SKM-1 (cell line): ENCODE measurements around the gene GRM7.

ENCODE experiments used
- DNase-seq: peaks from one replicate; lab custom pipeline; 2025; ENCODE audit not compliant: unreplicated experiment; lab: John Stamatoyannopoulos, UW

The GRM7 gene

DNA sequence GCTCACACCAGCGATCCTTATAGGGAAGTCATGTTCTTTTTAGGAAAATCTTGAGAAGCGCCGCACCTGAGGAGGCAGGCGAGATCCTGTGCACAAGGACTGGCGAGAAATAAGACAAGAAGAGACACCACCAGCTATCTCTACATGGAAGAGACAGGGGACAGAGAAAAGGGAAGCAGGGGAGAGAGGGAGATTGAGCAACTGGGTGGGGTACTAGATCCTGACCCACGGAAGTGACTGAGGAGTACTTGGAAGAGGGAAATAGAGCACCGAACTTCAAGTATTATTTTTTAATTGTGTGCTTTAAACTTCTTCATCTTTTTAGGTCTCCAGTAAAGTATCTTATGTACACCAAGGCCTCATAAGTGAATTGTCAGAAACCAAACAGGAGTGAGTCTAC lies 898.7 kb downstream of the GRM7 start:
- no peak for DNase-seq

DNA sequence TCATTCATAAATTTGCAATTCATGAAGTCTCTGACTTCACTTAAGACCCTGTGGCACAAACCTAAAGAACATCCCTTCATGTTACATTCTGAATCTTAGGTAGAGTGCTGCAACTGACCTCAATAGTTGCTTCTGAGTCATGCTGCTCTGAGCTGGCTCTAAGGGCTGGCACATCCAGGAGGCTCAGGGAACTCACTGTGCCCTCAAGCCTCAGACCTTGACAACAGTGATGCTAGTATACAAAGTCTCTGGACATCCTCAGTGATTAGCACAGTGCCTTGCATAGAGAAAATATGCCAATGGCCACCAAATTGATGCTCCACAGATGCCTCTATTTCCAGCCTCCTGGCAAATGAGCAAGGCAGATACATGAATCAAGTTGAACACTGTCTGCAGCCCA lies 899.8 kb downstream of the GRM7 start:
- no peak for DNase-seq

DNA sequence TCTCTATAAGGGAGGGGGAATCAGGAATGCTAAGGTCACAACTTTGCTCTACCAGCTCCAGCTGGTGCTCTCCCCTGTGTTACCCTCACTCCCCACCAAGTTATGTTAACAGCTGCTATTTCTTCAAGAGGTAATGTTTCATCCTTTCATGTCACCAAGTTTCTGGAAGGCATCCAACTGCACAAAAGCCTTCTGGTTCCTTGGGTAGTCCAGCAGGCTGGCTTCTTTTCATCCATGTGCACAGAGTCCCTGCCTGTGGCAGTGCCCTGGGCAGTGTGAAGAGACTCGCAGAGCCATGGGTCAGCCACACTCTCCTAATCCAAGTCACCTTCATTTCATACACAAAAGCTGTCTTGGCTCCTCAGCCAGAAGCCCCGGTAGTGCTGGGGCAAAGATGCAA lies 903.2 kb downstream of the GRM7 start:
- no peak for DNase-seq

DNA sequence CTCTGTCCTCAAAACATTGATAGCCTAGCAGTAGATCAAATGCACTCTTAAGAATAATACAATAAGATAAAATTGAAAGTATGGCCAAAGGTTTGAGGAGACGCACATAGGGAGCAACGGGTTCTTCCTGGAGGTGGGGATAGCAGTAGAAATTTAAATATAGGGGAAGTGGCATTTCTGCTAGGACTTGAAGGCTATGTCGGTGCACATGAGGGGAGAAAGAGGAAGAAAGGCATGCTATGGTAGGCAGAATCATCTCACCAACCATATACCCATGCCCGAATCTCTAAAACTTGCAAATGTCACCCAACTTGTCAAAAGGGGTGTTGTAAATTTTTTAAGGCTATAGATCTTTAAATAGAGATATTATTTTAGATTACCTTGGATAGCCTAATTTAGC lies 905.6 kb downstream of the GRM7 start:
- DNase-seq, result no peak

DNA sequence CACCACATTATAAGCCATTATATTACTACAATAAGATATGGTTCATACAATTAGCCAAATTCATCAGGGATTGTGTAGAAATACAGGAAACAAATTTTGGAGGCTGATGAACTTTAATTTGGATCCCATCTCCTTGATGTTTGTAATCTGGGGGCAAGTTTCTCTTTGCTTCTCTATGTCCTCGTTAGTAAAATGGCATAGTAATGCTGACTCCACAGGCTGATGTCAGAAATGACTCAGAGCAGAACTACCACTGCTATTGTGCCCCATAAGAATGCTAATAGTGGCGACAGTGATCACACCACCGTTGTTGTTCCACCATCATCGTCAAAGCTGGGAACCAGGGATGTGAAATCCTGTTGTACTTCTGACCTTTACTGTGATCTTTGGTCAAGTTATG lies 918.4 kb downstream of the GRM7 start:
- no peak for DNase-seq

DNA sequence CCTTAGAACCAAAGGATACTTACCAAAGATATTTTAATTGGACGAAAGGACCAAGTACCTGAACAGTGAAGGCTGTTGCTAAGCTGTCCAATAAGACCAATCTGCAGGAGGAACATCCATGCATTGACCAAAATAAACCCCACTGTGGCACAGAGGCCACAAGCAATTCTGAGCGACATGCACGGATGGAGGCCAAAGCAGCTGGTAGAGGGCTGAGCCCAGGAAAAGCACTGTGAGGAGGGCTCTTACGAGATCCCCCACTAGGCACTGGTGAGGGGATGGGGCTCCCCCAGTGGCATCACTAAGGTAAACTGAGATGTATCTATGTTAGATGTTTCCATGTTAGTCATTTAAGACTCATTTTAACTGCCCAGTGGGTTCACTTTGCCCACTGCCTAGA lies 920.5 kb downstream of the GRM7 start:
- DNase-seq, result no peak

DNA sequence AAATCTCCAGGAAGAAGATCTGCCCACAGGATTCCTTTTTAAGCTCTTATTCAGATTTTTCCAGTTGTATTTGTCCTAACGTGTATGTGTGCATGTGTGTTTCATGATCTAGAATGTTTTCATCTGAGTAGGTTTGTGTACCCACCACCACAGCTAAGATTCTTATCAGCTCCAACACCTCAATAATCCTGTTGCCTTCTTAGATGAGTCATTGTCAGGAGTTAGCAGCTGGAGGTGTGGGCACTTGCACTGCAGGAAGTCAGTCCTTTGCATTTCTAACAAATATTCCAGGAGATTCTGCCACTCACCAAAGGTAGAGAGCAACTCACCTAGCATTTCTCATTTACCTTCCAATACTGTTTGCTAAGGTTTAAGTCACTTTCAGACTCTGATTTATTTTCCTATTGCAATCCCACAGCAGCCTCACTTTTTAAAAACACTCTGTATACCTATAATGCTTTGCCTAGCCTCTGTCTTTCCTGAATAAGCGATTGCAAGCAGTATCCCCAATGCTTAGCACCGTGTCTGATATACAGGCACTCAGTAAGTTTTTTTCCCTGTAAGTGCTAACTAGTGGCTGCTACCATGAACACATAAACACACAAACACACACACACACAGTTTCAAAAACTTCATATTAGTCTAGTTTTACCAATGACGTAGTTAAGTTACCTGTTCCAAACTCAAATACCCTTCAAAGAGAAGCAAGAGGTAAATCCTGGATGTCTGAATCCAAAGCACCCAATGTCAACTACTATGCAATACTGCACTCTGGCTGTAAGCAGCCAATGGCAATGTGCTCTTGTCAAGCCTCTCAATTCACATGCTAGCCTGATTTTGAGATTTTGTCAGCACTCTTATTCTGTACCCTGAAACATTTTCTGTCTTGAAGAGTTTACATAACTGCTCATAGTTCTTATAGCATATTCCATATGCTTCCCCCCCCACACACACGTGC lies 927.2 kb downstream of the GRM7 start:
- no peak for DNase-seq

DNA sequence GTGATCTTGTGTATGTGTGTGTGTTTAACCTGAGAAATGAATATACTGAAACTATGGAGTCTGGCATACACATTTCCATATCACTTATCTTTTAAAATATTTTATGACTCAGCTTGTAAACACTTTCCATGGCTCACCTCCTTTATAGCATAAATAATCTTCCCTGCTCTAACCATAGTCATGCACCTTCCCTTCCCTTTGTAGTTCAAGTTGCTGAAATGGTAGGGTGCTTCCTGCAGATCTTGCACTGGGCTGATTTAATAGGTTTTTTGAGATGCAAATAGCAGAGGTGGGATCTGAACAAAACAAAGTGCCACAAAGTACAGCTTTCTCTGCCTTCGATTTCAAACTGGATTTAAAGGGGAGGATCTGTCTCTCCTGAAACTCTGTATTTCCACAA lies 928.0 kb downstream of the GRM7 start:
- no peak for DNase-seq

DNA sequence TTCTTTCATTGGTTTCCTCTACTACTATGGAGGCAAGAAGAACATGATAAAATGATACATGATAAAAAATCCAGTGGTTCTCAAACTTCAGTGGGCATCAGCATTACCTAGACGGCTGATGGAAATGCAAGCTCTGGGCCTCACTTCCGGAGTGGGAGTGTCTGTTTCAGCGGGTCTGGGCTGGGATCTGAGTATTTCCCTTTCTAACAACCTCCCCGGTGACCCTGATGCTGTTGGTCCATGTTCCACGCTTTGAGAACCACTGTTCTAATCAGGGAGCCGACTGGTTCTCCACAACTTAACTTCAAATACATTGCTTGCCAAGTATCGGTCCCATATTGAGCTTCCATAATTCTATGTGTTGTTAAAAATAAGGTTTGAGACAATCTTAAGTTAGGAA lies 928.4 kb downstream of the GRM7 start:
- DNase-seq, result no peak

DNA sequence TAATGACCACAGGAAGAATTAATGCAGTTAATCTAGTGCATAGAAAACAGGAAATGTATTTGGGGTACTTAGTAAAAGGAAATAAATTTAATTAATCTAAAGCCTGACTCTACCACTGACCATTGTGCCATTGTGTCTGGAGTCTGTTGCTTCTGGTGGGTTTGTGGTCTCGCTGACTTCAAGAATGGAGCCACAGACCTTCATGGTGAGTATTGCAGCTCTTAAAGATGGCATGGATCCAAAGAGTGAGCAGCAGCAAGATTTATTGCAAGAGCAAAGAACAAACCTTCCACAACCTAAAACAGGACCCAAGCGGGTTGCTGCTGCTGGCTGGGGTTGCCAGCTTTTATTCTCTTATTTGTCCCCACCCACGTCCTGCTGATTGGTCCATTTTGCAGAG lies 929.2 kb downstream of the GRM7 start:
- no peak for DNase-seq
